Stimulated activated CD4-positive, alpha-beta T cell treated with anti-CD3 and anti-CD28 coated beads, Interleukin-15, amount 100 ng/mL, for 1 hour (primary cell): ENCODE measurements around the gene RPP14.

Experiments used
- DNase-seq, 2 donors: peaks; one replicate each; pipeline ENCODE4 v3.0.0-alpha.2; 2020; ENCODE audit warnings: low read depth in 1 of 2, low spot score in 1 of 2

Gene RPP14

DNA sequence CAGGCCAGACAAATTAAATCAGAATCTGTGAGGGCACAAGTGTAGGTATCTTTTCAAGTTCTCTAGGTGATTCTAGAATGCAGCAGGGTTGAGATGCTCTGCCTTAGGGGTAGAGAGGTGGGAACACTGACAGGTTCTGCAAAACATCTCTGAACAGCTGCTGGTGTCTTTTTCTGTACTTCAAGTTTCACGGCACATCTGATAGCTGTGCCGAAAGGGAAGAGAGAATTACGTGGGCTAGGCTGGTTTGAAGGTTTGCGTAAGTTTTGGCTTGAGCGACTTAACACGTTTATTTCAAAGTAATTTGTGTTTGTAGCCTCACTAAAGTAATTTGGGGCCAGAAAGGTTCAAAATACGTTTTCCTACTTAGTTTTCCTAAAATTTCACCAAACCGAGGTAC lies 49.1 kb downstream of the RPP14 start:
- DNase-seq = no peak

- no peak for DNase-seq
These were observed 50.0 kb downstream of the RPP14 start for GRCh38 chr3:58356054-58356453.

DNA sequence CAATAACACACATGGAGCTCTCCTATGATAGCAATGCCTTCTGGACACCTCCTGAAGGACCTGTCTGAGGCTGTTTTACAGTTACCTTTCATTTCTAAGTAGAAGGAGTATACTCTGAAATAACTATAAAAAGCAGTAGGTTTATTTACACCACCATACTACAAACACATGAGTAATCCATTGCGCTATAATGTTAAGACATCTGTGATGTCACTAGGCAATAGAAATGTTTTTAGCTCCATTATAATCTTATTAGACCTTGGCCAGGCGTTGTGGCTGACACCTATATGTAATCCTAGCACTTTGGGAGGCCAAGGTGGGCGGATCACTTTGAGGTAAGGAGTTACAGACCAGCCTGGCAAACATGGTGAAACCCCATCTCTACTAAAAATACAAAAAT lies 51.4 kb downstream of the RPP14 start:
- no peak for DNase-seq

GRCh38 chr3:58358092-58358491 lies 52.0 kb downstream of the RPP14 start:
- no peak for DNase-seq

DNA sequence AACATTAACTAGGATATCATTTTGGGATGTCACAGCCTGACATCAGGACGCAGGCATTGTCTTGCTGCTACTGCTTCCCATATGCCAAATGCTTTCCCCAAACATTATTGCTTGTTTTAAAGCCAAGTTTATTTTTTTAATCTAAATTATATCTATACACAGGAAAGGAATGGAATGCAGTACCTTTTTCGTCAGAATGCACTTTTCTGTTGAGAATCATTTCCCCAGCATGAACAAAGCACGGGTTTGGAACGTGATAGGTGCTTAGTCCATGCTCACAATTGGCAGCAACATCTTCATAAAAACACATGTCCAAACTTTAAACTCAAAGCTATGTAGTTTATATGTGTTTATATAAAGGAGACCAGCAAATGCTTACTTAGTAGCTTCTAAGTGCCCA lies 52.8 kb downstream of the RPP14 start:
- DNase-seq = no peak

GRCh38 chr3:58359621-58360020 lies 53.6 kb downstream of the RPP14 start:
- DNase-seq = no peak

DNA sequence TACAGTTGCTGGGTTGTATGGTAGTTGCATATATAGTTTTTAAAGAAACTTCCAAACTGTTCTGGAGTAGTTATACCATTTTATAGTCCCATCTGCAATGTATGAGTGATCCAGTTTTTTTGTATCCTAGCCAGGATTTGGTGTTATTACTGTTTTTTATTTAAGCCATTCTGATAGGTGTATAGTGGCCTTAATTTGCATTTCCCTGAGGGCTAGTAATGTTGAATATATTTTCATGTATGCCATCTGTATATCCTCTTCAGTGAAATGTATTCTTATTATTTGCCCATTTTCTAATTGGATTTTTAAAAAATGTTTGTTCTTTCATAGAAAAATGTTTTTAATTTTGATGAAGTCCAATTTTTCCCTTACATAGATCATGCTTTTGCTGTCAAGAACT lies 55.8 kb downstream of the RPP14 start:
- no peak for DNase-seq

GRCh38 chr3:58366699-58367098 lies 60.7 kb downstream of the RPP14 start:
- no peak for DNase-seq

- no peak for DNase-seq
These were observed 63.0 kb downstream of the RPP14 start for GRCh38 chr3:58369038-58369437.
